Keratinocyte (primary cell): ENCODE measurements around the gene UMAD1. TPM values are rescaled to one million over a fixed set of nuclear protein-coding genes. Genes with fewer than 3 reads are reported as not detected.

Source experiments
- DNase-seq: peaks from one replicate; pipeline ENCODE4 v3.0.0-alpha.2; 2011; ENCODE audit warnings: low read depth, missing footprints, low spot score
- FAIRE-seq: peaks from 2 replicates; lab custom pipeline; 2011; peaks lifted over from hg19 to GRCh38; lab: Jason Lieb, UNC
- H2AFZ ChIP-seq: 2 replicates; pipeline ENCODE4 v1.6.0; 2012; ENCODE audit warnings: low read length, control low read depth, inconsistent platforms; ENCODE audit not compliant: control insufficient read depth
- H3K27ac ChIP-seq: 2 replicates; pipeline ENCODE4 v1.5.1; 2011; ENCODE audit warnings: low read length; ENCODE audit not compliant: control insufficient read depth, insufficient read depth
- H3K27me3 ChIP-seq: 3 replicates; pipeline ENCODE4 v1.6.0; 2011; ENCODE audit warnings: low read length; ENCODE audit not compliant: control insufficient read depth, insufficient read depth; ENCODE audit errors: extremely low read depth
- H3K36me3 ChIP-seq, 2 experiments: 2 replicates in 1 of 2; 3 replicates in 1 of 2; pipeline ENCODE4 v1.5.1; 2011; ENCODE audit warnings: low read length in 2 of 2, mild to moderate bottlenecking in 1 of 2; ENCODE audit not compliant: control insufficient read depth in 2 of 2, insufficient read depth in 2 of 2; ENCODE audit errors: extremely low read depth in 1 of 2
- H3K4me1 ChIP-seq: 3 replicates; pipeline ENCODE4 v1.5.1; 2011; ENCODE audit warnings: low read length; ENCODE audit not compliant: control insufficient read depth, insufficient read depth; ENCODE audit errors: extremely low read depth
- H3K4me2 ChIP-seq: 3 replicates; pipeline ENCODE4 v1.6.0; 2011; ENCODE audit warnings: low read depth, low read length; ENCODE audit not compliant: control insufficient read depth, insufficient read depth; ENCODE audit errors: extremely low read depth
- H3K4me3 ChIP-seq, 3 experiments: fragments of 200-600 bp in 1 of 3; sonication (generic) in 1 of 3; 2 replicates in 2 of 3; 3 replicates in 1 of 3; pipeline ENCODE4 v1.5.1; 2011 to 2016; ENCODE audit warnings: low read length in 3 of 3, mild to moderate bottlenecking in 3 of 3, control low read depth in 2 of 3, inconsistent platforms in 1 of 3, low read depth in 1 of 3, mixed read lengths in 1 of 3, mixed run types in 1 of 3, moderate library complexity in 1 of 3; ENCODE audit not compliant: control insufficient read depth in 2 of 3, insufficient read depth in 2 of 3; ENCODE audit errors: extremely low read depth in 1 of 3
- H3K79me2 ChIP-seq: 2 replicates; pipeline ENCODE4 v1.6.0; 2012; ENCODE audit warnings: low read length; ENCODE audit not compliant: control insufficient read depth, insufficient read depth
- H3K9ac ChIP-seq: 3 replicates; pipeline ENCODE4 v1.6.0; 2011; ENCODE audit warnings: low read length; ENCODE audit not compliant: control insufficient read depth, insufficient read depth; ENCODE audit errors: extremely low read depth
- H3K9me1 ChIP-seq: 3 replicates; pipeline ENCODE4 v1.6.0; 2011; ENCODE audit warnings: low read length; ENCODE audit not compliant: control insufficient read depth, insufficient read depth; ENCODE audit errors: extremely low read depth
- H3K9me3 ChIP-seq: 2 replicates; pipeline ENCODE4 v1.5.1; 2012; ENCODE audit warnings: low read depth, low read length; ENCODE audit not compliant: control insufficient read depth
- H4K20me1 ChIP-seq: 3 replicates; pipeline ENCODE4 v1.6.0; 2011; ENCODE audit warnings: low read length; ENCODE audit not compliant: control insufficient read depth, insufficient read depth; ENCODE audit errors: extremely low read depth
- EZH2 ChIP-seq: IDR thresholded peaks from one replicate; pipeline ENCODE4 v1.6.1; 2012; ENCODE audit warnings: inconsistent platforms, mild to moderate bottlenecking, low read length, moderate library complexity
- dilution Hi-C: fragments of 300-500 bp; cut with MboI; formaldehyde crosslinking; loops from one replicate; pipeline ENCODE4 v1.7.0; 2020; ENCODE audit warnings: low sequenced_read_pairs; ENCODE audit not compliant: extremely low pct_ligation_motif_present
- polyA plus RNA-seq, 5 experiments: library from polyadenylated mRNA; depleted of rRNA in 3 of 5; stranded (reverse) in 3 of 5; stranded (forward) in 1 of 5; unstranded in 1 of 5; fragments of >200 nt; gene quantifications; 1 replicate in 1 of 5; 2 replicates in 3 of 5; 3 replicates in 1 of 5; pipeline versions ENCODE4 v1.2.1 to v1.2.3, GENCODE V29; 2011 to 2012; ENCODE audit warnings: missing spikeins in 2 of 5, low read depth in 1 of 5, low replicate concordance in 1 of 5
- TF ChIP-seq, protein P1 (sequence below), 3 experiments: IDR thresholded peaks in 1 of 3; conservative IDR thresholded peaks in 1 of 3; optimal IDR thresholded peaks in 1 of 3; 2 replicates in 2 of 3; 3 replicates in 1 of 3; pipeline versions ENCODE3 to v1.5.1; 2011; ENCODE audit warnings: low read length in 3 of 3, mild to moderate bottlenecking in 3 of 3, moderate library complexity in 2 of 3, control low read depth in 1 of 3, inconsistent platforms in 1 of 3; ENCODE audit not compliant: insufficient read depth in 2 of 3; ENCODE audit errors: extremely low read depth in 1 of 3

Gene UMAD1
- polyA plus RNA-seq, 1 donor (not counting 4 experiments of a cell fraction or from before 2014, with no cell fraction given) = 18.2 TPM

DNA sequence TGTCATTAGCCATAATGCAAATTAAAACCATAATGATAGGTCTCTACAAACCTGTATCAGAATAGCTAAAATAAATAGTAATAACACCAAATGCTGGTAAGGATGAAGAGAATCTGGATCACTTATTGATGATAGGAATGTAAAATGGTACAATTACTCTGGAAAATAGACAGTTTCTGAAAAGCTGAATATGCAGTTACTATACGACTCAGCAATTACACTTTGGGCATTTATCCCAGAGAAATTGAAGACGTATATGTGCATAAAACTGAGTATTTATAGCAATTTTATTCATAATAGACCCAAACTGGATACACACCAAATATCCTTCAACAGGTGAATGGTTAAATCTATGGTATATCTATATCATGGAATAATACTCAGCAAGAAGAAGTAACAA, 69.9 kb downstream of the UMAD1 start:
- Histone ChIP-seq H3K9me1 (no peaks in the 10 kb centered on the region), H3K27ac (no peak overlapping the region), H3K9ac (no peak overlapping the region), H3K4me3 (no peak overlapping the region), H3K36me3 (no peaks in the 10 kb centered on the region), H3K4me1 (no peaks in the 10 kb centered on the region), H3K27me3 (no peaks in the 10 kb centered on the region), H3K4me2 (no peak overlapping the region), H3K9me3 (no peaks in the 10 kb centered on the region), H4K20me1 (no peaks in the 10 kb centered on the region), H2AFZ (no peak overlapping the region), H3K79me2 (no peaks in the 10 kb centered on the region)
- dilution Hi-C loops = no loop called here
- FAIRE-seq (no peak), DNase-seq (no peak)
- TF ChIP-seq EZH2 = no peak
- TF ChIP-seq, protein P1, sequence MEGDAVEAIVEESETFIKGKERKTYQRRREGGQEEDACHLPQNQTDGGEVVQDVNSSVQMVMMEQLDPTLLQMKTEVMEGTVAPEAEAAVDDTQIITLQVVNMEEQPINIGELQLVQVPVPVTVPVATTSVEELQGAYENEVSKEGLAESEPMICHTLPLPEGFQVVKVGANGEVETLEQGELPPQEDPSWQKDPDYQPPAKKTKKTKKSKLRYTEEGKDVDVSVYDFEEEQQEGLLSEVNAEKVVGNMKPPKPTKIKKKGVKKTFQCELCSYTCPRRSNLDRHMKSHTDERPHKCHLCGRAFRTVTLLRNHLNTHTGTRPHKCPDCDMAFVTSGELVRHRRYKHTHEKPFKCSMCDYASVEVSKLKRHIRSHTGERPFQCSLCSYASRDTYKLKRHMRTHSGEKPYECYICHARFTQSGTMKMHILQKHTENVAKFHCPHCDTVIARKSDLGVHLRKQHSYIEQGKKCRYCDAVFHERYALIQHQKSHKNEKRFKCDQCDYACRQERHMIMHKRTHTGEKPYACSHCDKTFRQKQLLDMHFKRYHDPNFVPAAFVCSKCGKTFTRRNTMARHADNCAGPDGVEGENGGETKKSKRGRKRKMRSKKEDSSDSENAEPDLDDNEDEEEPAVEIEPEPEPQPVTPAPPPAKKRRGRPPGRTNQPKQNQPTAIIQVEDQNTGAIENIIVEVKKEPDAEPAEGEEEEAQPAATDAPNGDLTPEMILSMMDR (optimal IDR thresholded peaks at IDR 0.05 in 1 of 3, IDR thresholded peaks at IDR 0.05 in 1 of 3, conservative IDR thresholded peaks at IDR 0.05 in 1 of 3; ENCODE audit: extremely low read depth in 1 of 3, insufficient read depth in 2 of 3, low read length in 3 of 3) = no peak

DNA sequence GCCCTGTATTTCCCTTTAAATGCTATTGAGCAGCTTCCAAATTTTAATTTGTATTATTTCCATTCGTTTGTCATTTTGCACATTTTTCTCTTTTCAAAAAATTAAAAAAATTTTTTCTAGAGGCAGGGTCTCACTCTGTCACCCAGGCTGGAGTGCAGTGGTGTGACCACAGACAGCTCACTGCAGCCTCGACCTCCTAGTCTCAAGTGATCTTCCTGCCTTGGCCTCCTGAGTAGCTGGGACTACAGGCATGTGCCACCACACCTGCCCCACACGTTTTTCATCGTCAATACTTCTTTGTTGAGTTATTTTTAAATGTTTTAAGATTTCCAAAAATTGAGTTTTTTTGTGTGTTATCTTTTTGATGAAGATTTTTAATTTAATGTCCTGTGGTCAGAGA, 73.2 kb downstream of the UMAD1 start:
- H3K4me1 ChIP-seq = no peaks in the 10 kb centered on the region
- H3K36me3 ChIP-seq = no peaks in the 10 kb centered on the region
- H3K9ac ChIP-seq = no peak overlapping the region
- no peaks in the 10 kb centered on the region for H3K79me2 ChIP-seq
- H3K4me2 ChIP-seq = no peak overlapping the region
- DNase-seq (no peak), FAIRE-seq (no peak)
- no peaks in the 10 kb centered on the region for H3K27me3 ChIP-seq
- no peaks in the 10 kb centered on the region for H3K9me3 ChIP-seq
- H3K4me3 ChIP-seq = no peak overlapping the region
- no peaks in the 10 kb centered on the region for H4K20me1 ChIP-seq
- no peak for TF ChIP-seq EZH2
- TF ChIP-seq, protein P1 (optimal IDR thresholded peaks at IDR 0.05 in 1 of 3, IDR thresholded peaks at IDR 0.05 in 1 of 3, conservative IDR thresholded peaks at IDR 0.05 in 1 of 3; ENCODE audit: extremely low read depth in 1 of 3, insufficient read depth in 2 of 3, low read length in 3 of 3) = no peak
- no peak overlapping the region for H2AFZ ChIP-seq
- no peaks in the 10 kb centered on the region for H3K9me1 ChIP-seq
- dilution Hi-C loops = no loop called here
- no peak overlapping the region for H3K27ac ChIP-seq
